K562 (cell line): Measurements from ENCODE around the gene DBH. TPM values are rescaled to one million over a fixed set of nuclear protein-coding genes. Genes with fewer than 3 reads are reported as not detected.

Experiments used
- ATAC-seq: fragments of 200-7000 bp; cut with Tn5 transposase; 3 replicates; pipeline ENCODE4 v1.9.1; 2020; ENCODE audit warnings: moderate library complexity
- BruUV-seq: library from RNA; stranded (reverse); fragments of 400-500 nt; replicated peaks from 2 replicates; lab custom pipeline; 2021; lab: Mats Ljungman, UMichigan
- CTCF ChIA-PET: fragments of 300-600 bp; formaldehyde crosslinking; extraction: SDS; loops from one replicate; lab custom pipeline; 2021; ENCODE audit warnings: low intra/inter-chr PET ratio; lab: Yijun Ruan, JAX
- POLR2A ChIA-PET: fragments of 300-600, 350-650 bp; sonication (Branson Sonifier 250); formaldehyde crosslinking; extraction: SDS; loops from one replicate; lab custom pipeline; 2021; ENCODE audit warnings: antibody characterized with exemption, inconsistent platforms; lab: Yijun Ruan, JAX
- DNase-seq, 4 experiments: peaks; one replicate each; pipeline versions ENCODE4 v3.0.0 to v3.0.0-alpha.2; 2011 to 2018; ENCODE audit warnings: low spot score in 3 of 4, mixed read lengths in 3 of 4; ENCODE audit errors: extremely low read depth in 1 of 4
- FAIRE-seq: peaks from 2 replicates; lab custom pipeline; 2011; peaks lifted over from hg19 to GRCh38; lab: Jason Lieb, UNC
- H2AFZ ChIP-seq: 2 replicates; pipeline ENCODE4 v1.6.0; 2011; ENCODE audit warnings: low read depth, low read length, control low read depth, inconsistent platforms
- H3K27ac ChIP-seq: fragments of 200-600 bp; 3 replicates; pipeline ENCODE4 v1.8.0; 2011; ENCODE audit warnings: low read depth, mild to moderate bottlenecking, control low read depth, inconsistent platforms, low read length, moderate library complexity, mixed read lengths; ENCODE audit errors: extremely low read depth
- H3K27me3 ChIP-seq, 2 experiments: fragments of 300-600 bp in 1 of 2; 2 replicates in 1 of 2; 3 replicates in 1 of 2; pipeline versions ENCODE4 v1.6.0 to v1.8.0; 2011; ENCODE audit warnings: inconsistent platforms in 2 of 2, low read length in 2 of 2, mild to moderate bottlenecking in 1 of 2, mixed read lengths in 1 of 2, moderate library complexity in 1 of 2; ENCODE audit not compliant: control insufficient read depth in 2 of 2, insufficient read depth in 2 of 2
- H3K36me3 ChIP-seq: fragments of 300-600 bp; 3 replicates; pipeline ENCODE4 v1.8.0; 2011; ENCODE audit warnings: mild to moderate bottlenecking, low read length, inconsistent platforms; ENCODE audit not compliant: control insufficient read depth, insufficient read depth
- H3K4me1 ChIP-seq, 2 experiments: fragments of 200-600 bp in 1 of 2; replicated peaks in 1 of 2; 2 replicates in 1 of 2; 3 replicates in 1 of 2; pipeline versions ENCODE4 v1.5.1 to v1.8.0; 2011; ENCODE audit warnings: inconsistent platforms in 2 of 2, low read length in 2 of 2, mild to moderate bottlenecking in 1 of 2, mixed read lengths in 1 of 2, moderate library complexity in 1 of 2; ENCODE audit not compliant: control insufficient read depth in 2 of 2, insufficient read depth in 2 of 2
- H3K4me2 ChIP-seq: 2 replicates; pipeline ENCODE4 v1.6.1; 2011; ENCODE audit warnings: low read length, control low read depth, inconsistent platforms, mixed read lengths; ENCODE audit not compliant: insufficient read depth
- H3K4me3 ChIP-seq: fragments of 200-600 bp; sonication (generic), shearing (Covaris generic); 2 replicates; pipeline ENCODE4 v1.5.1; 2016; ENCODE audit warnings: control low read depth, inconsistent platforms
- H3K79me2 ChIP-seq: fragments of 200-600 bp; 3 replicates; pipeline ENCODE4 v1.8.0; 2011; ENCODE audit warnings: low read length, inconsistent platforms; ENCODE audit not compliant: control insufficient read depth, insufficient read depth
- H3K9ac ChIP-seq, 2 experiments: 2 replicates each; pipeline versions ENCODE4 v1.6.0 to v1.6.1; 2011; ENCODE audit warnings: low read depth in 2 of 2, low read length in 2 of 2, control low read depth in 1 of 2, inconsistent platforms in 1 of 2, mild to moderate bottlenecking in 1 of 2, mixed read lengths in 1 of 2; ENCODE audit not compliant: insufficient read depth in 1 of 2
- H3K9me1 ChIP-seq: one replicate; pipeline ENCODE4 v1.6.0; 2011; ENCODE audit warnings: inconsistent platforms, mild to moderate bottlenecking, low read length, moderate library complexity; ENCODE audit not compliant: control insufficient read depth, insufficient read depth
- H3K9me3 ChIP-seq: replicated peaks from 2 replicates; pipeline ENCODE4 v1.5.1; 2011; ENCODE audit warnings: low read depth, low read length, inconsistent platforms; ENCODE audit not compliant: control insufficient read depth, insufficient read depth
- H4K20me1 ChIP-seq: replicated peaks from 2 replicates; pipeline ENCODE4 v1.6.1; 2011; ENCODE audit warnings: low read length, inconsistent platforms, mixed read lengths; ENCODE audit not compliant: control insufficient read depth, insufficient read depth
- BACH1 ChIP-seq: fragments of 200-800 bp; sonication (Bioruptor generic); IDR thresholded peaks from 2 replicates; pipeline ENCODE4 v1.6.1; 2016; ENCODE audit warnings: missing genetic modification characterization, missing compliant biosample characterization
- CHD2 ChIP-seq: IDR thresholded peaks from 2 replicates; pipeline ENCODE4 v1.6.1; 2011; ENCODE audit warnings: low read depth, low read length
- ELK3 ChIP-seq: fragments of 450-650 bp; formaldehyde crosslinking; IDR thresholded peaks from 2 replicates; pipeline ENCODE4 v1.4.0; 2020; ENCODE audit warnings: mild to moderate bottlenecking
- KDM5B ChIP-seq: fragments of 200-600 bp; sonication (generic); IDR thresholded peaks from 2 replicates; pipeline ENCODE4 v1.6.1; 2012; ENCODE audit warnings: low read depth, mild to moderate bottlenecking, moderate library complexity, low read length, control low read depth, inconsistent platforms; ENCODE audit not compliant: insufficient replicate concordance
- MAFK ChIP-seq: IDR thresholded peaks from 2 replicates; pipeline ENCODE4 v1.6.1; 2011; ENCODE audit warnings: low read length, improper control_type of control experiment
- PHF21A ChIP-seq: fragments of 450-650 bp; IDR thresholded peaks from 2 replicates; pipeline ENCODE4 v1.6.1; 2017; ENCODE audit warnings: low read depth, borderline replicate concordance
- SAFB ChIP-seq: fragments of 200-400 bp; formaldehyde crosslinking; IDR thresholded peaks from 2 replicates; pipeline ENCODE4 v1.6.1; 2017; ENCODE audit warnings: low read depth, low read length, borderline replicate concordance
- SRSF3 ChIP-seq: fragments of 200-400 bp; formaldehyde crosslinking; IDR thresholded peaks from 2 replicates; pipeline ENCODE4 v1.6.1; 2016; ENCODE audit warnings: mild to moderate bottlenecking, low read length, moderate library complexity; ENCODE audit not compliant: insufficient read depth
- SRSF7 ChIP-seq: fragments of 200-400 bp; formaldehyde crosslinking; optimal IDR thresholded peaks from 2 replicates; pipeline ENCODE3; 2017; ENCODE audit warnings: mild to moderate bottlenecking, low read depth, low read length
- TARDBP ChIP-seq: fragments of 450-650 bp; IDR thresholded peaks from 2 replicates; pipeline ENCODE4 v1.6.1; 2016
- ZC3H4 ChIP-seq: sonication (generic); formaldehyde crosslinking; IDR thresholded peaks from 2 replicates; pipeline ENCODE4 v1.9.0; 2021; ENCODE audit warnings: missing genetic modification reagents, borderline replicate concordance
- ZC3H8 ChIP-seq: fragments of 450-650 bp; IDR thresholded peaks from 2 replicates; pipeline ENCODE4 v1.6.1; 2017
- ZNF12 ChIP-seq: sonication (generic); formaldehyde crosslinking; IDR thresholded peaks from 2 replicates; pipeline ENCODE4 v1.4.0; 2020; ENCODE audit warnings: mild to moderate bottlenecking, missing genetic modification reagents
- ZNF146 ChIP-seq: IDR thresholded peaks from one replicate; pipeline ENCODE4 v1.6.1; 2018; ENCODE audit warnings: missing compliant biosample characterization; ENCODE audit not compliant: unreplicated experiment
- ZNF3 ChIP-seq: fragments of 250-450 bp; sonication (Bioruptor Pico); IDR thresholded peaks from 2 replicates; pipeline ENCODE4 v1.5.0; 2021; ENCODE audit warnings: mild to moderate bottlenecking, moderate library complexity
- WGBS: fragments of 100-300 bp; shearing (Covaris generic); methylation state at CpG from one replicate; pipeline ENCODE4 v1.1.6; 2016; ENCODE audit warnings: low coverage, mixed read lengths; ENCODE audit not compliant: insufficient coverage; ENCODE audit errors: missing lambda C conversion rate; 5-methylcytosine and 5-hydroxymethylcytosine counted together
- in situ Hi-C: fragments of 300-500 bp; cut with MboI; formaldehyde crosslinking; loops from 4 replicates; pipeline ENCODE4 v1.15.0; 2018; ENCODE audit warnings: inconsistent platforms, mixed read lengths
- intact Hi-C: fragments of 100-400 bp; cut with micrococcal nuclease; formaldehyde crosslinking; loops from 2 replicates; pipeline ENCODE4 v1.14.2; 2022
- polyA plus RNA-seq, 8 experiments: library from polyadenylated mRNA; depleted of rRNA in 4 of 8; stranded (reverse) in 5 of 8; unstranded in 3 of 8; fragments of >200 nt; fragmentation: Nextera tagmentation in 2 of 8; fragmentation: Illumina TruSeq in 1 of 8; extraction: Ambion mirVana in 2 of 8; extraction: Trizol in 1 of 8; gene quantifications; 2 replicates each; pipeline versions ENCODE4 v1.2.1 to v1.2.3, GENCODE V29; 2011 to 2014; ENCODE audit warnings: inconsistent platforms in 1 of 8, missing spikeins in 1 of 8
- total RNA-seq, 7 experiments: library from RNA; depleted of rRNA in 6 of 7; stranded (reverse); fragments of >200 nt in 6 of 7; fragmentation: Illumina TruSeq in 2 of 7; extraction: Trizol in 2 of 7; gene quantifications; 2 replicates each; pipeline versions ENCODE4 v1.2.1 to v1.2.3, GENCODE V29; 2011 to 2021; ENCODE audit warnings: low replicate concordance in 1 of 7
- TF ChIP-seq, protein P1 (sequence below): fragments of 250-450 bp; sonication (Bioruptor Pico); IDR thresholded peaks from 2 replicates; pipeline ENCODE4 v1.9.0; 2021; ENCODE audit warnings: mild to moderate bottlenecking
- TF ChIP-seq, protein P2 (sequence below): fragments of 250-450 bp; sonication (Bioruptor Pico); IDR thresholded peaks from 2 replicates; pipeline ENCODE4 v1.5.0; 2021
- TF ChIP-seq, protein P3 (sequence below): fragments of 450-650 bp; IDR thresholded peaks from 2 replicates; pipeline ENCODE4 v1.6.1; 2016; ENCODE audit warnings: low read depth, mild to moderate bottlenecking, moderate library complexity
- TF ChIP-seq, protein P4 (sequence below): fragments of 450-650 bp; formaldehyde crosslinking; conservative IDR thresholded peaks from 2 replicates; pipeline ENCODE4 v1.4.0; 2022; ENCODE audit warnings: mild to moderate bottlenecking, missing genetic modification characterization

DBH gene
- total and polyA plus RNA-seq, 9 of the 15 experiments (the other 6 are each of a cell fraction or from before 2014, with no cell fraction given), result not detected

DNA sequence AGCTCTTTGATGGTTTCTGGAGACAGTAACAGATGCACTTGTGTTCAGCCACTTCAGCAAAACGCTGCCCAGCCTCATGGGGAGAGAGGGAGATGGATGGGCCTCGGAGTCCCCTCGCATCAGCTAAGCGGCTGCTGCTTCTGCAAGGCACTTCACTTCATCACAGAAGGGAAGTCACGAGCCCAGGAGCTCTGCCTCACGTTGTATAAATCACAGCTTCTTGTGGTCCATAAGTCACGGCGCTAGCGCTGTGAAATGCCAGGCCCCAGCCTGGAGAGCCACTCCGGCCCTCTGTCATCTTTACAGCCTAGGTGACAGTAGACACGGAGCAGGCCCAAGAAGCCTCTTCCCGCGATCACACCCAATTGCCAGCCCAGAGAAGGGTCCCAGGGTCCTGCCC is 23.4 kb downstream of the DBH start (continued):
- TF ChIP-seq, protein P1, sequence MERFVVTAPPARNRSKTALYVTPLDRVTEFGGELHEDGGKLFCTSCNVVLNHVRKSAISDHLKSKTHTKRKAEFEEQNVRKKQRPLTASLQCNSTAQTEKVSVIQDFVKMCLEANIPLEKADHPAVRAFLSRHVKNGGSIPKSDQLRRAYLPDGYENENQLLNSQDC (CRISPR knock-in tag), result no peak
- TF ChIP-seq ZNF146 (CRISPR knock-in tag), result no peak

DNA sequence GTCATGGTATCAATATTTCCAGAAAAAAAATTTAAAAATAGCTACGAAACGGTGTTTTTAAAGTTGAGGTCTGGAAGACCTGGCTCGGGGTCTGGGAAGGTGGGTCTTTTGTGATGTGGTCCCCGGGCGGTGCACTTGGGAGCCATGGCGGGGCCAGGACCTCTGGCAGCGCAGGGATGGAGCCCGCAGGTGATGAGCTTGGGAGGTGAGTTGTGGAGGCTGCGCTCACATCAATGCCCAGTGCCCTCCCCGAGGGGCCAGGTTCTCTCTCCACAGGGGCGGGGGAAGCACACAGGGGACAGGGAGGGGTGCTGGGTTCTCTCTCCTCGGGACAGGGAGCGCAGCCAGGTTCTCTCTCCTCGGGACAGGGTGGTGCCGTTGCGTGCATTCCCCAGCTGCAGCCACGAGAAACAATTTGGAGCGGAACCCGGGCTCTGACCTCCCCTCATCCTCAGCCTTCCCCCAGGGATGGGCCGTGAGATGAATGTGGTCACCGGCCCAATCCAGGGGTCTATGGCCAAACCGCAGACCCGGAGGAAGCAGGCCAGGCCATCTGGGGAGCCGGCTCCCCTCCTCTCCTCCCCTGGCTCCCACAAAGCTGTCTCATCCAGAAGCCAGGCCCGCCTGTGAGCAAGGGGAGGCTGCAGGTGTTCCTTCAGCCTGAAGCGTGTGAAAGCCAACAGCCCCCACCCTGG is 25.8 kb downstream of the DBH start:
- Histone ChIP-seq H3K79me2 (no peaks in the 10 kb centered on the region), H4K20me1 (peaks cover 33% of the 10 kb centered on the region), H3K4me3 (no peak overlapping the region), H3K27me3 (peaks cover 15 to 86% of the 10 kb centered on the region in 2 experiments; a peak in 4 of 5 replicates), H3K4me1 (peaks cover 0 to 10% of the 10 kb centered on the region in 2 experiments; a peak in 2 of 5 replicates), H3K9me1 (no peaks in the 10 kb centered on the region), H3K4me2 (no peak overlapping the region), H2AFZ (no peak overlapping the region), H3K9ac (no peak overlapping the region), H3K9me3 (no peaks in the 10 kb centered on the region), H3K27ac (no peak overlapping the region), H3K36me3 (no peaks in the 10 kb centered on the region)
- ChIA-PET CTCF (no interaction called here), POLR2A (interaction anchor here (0.6 to 0.8 kb wide), 4 partner anchors 9 to 333 kb away, joined by 3 read pairs; no protein-coding TSS in a partner anchor)
- WGBS, result 3% methylated on average over 24 of the region's 26 CpGs
- BruUV-seq, result no TSS peak
- intact Hi-C loops (no loop called here), in situ Hi-C loops (no loop called here)
- DNase-seq (no peak), FAIRE-seq (no peak), ATAC-seq (no peak)
- TF ChIP-seq, protein P2, sequence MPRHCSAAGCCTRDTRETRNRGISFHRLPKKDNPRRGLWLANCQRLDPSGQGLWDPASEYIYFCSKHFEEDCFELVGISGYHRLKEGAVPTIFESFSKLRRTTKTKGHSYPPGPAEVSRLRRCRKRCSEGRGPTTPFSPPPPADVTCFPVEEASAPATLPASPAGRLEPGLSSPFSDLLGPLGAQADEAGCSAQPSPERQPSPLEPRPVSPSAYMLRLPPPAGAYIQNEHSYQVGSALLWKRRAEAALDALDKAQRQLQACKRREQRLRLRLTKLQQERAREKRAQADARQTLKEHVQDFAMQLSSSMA (CRISPR knock-in tag), result no peak
- TF ChIP-seq, protein P3, sequence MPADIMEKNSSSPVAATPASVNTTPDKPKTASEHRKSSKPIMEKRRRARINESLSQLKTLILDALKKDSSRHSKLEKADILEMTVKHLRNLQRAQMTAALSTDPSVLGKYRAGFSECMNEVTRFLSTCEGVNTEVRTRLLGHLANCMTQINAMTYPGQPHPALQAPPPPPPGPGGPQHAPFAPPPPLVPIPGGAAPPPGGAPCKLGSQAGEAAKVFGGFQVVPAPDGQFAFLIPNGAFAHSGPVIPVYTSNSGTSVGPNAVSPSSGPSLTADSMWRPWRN, result no peak
- no peak for TF ChIP-seq ZC3H4 (CRISPR knock-in tag)
- TF ChIP-seq ELK3 (CRISPR knock-in tag), result no peak
- TF ChIP-seq SRSF3, result no peak
- TF ChIP-seq ZC3H8, result no peak
- TF ChIP-seq CHD2, result no peak
- TF ChIP-seq ZNF12 (CRISPR knock-in tag), result no peak
- TF ChIP-seq BACH1 (tag), result no peak
- no peak for TF ChIP-seq ZNF3 (CRISPR knock-in tag)
- TF ChIP-seq TARDBP, result no peak
- TF ChIP-seq SAFB, result no peak
- TF ChIP-seq SRSF7, result no peak
- TF ChIP-seq, protein P4, sequence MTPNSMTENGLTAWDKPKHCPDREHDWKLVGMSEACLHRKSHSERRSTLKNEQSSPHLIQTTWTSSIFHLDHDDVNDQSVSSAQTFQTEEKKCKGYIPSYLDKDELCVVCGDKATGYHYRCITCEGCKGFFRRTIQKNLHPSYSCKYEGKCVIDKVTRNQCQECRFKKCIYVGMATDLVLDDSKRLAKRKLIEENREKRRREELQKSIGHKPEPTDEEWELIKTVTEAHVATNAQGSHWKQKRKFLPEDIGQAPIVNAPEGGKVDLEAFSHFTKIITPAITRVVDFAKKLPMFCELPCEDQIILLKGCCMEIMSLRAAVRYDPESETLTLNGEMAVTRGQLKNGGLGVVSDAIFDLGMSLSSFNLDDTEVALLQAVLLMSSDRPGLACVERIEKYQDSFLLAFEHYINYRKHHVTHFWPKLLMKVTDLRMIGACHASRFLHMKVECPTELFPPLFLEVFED (CRISPR knock-in tag), result no peak
- TF ChIP-seq MAFK, result no peak
- TF ChIP-seq KDM5B, result no peak
- no peak for TF ChIP-seq PHF21A
